Daoy (cell line): ENCODE results near the gene CTBP2. TPM values are rescaled to one million over a fixed set of nuclear protein-coding genes. Genes with fewer than 3 reads are reported as not detected.
A peak's percentile ranks its signal among the peaks of the same experiment; 100 is the strongest.
"Not testable (repeated sequence)": the region's sequence is repeated elsewhere in the genome, so short reads cannot be mapped to it uniquely, and the experiment has no call there.

Source experiments
- DNase-seq: peaks from one replicate; pipeline ENCODE4 v3.0.0-alpha.2; 2015; ENCODE audit warnings: low read depth
- total RNA-seq: library from RNA; depleted of rRNA; stranded (reverse); fragments of >200 nt; shearing (Covaris generic); gene quantifications from 2 replicates; pipeline ENCODE4 v1.2.3, GENCODE V29; 2014

CTBP2 gene
- total RNA-seq, 1 experiment from 2014 or later, result 48.0 TPM

DNA sequence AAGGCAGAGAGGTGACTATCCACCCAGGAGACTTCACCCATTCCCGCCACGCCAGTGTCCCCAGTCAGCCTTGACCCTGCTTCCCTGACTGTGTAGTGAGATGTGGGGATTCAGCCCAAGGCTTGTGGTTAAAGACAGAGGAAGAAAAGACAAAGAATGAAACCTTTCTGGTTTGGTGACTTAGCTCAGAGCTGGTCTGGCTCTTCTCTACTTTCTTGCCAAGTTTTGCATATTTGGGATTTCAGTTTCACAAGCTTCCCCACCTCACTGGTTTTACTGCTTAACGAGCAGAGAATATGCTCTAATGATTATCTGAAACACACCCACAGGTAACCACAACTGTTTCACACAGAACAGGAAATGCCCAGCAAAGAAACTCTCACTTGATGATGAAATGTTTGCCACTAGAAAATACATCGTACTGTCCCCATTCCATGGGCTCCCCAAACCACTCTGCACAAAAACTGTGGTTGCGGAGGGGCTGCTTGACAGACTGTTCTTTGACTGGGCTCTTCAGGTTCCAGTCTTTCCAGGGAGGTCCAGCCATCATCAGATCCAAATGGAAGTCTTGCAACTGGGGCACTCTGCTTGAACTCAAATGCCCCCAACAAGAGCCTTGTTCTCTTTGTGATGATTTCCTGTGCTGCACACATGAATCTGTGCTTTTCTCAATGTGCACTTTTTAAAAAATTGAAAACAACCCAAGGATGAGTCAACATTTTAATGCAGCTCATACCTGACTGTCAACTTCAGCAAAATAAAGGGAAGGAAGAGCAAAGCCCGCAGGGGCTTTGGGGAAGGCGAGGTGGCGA, 95.5 kb downstream of the CTBP2 start:
- DNase-seq, result peak; percentile 47

DNA sequence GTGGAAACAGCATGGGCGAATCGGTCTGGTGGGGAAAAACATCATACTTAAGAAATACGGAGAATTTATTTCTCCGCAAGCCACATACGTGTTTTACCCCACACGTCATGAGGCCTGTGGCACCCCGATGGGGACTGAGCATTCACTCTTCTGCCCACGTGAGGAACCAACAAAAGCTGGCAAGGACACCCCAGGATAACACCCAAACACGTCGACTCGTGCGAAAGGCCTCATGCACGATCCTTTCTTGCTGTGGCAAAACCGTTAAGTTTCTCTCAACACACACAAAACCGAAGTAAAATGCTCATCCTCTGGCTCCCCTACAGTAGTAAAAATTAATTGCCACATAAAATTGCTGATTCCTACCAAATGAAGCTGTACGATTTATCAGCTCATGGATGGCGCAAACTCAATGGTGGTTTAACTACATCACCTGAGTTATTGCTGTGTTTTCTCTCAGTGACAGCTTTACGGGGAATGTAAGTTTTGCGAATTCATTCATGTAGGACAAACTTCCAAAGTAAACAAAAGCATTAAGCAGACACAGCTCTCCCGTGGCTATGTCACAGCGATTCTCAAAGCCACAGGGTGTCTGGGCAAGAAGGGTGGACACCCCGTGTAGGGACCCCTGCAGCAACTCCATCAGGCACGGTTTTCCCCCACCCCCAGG, 97.0 kb downstream of the CTBP2 start:
- DNase-seq, result no peak

DNA sequence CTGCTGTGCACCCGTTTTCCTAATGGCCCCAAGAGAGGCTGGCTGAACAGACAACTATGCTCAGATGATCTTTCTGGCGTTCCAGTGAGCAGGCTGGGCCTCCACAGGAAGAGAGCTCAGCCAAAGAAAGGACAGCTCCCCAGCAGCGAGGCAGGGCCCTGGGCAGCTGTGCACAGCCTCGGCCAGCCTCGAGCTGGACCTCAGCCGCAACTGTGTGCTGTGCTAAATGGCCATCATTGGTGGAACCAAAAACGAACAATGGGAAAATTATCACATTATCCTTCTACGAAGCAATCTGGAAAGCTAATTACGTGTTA, 97.5 kb downstream of the CTBP2 start:
- no peak for DNase-seq

DNA sequence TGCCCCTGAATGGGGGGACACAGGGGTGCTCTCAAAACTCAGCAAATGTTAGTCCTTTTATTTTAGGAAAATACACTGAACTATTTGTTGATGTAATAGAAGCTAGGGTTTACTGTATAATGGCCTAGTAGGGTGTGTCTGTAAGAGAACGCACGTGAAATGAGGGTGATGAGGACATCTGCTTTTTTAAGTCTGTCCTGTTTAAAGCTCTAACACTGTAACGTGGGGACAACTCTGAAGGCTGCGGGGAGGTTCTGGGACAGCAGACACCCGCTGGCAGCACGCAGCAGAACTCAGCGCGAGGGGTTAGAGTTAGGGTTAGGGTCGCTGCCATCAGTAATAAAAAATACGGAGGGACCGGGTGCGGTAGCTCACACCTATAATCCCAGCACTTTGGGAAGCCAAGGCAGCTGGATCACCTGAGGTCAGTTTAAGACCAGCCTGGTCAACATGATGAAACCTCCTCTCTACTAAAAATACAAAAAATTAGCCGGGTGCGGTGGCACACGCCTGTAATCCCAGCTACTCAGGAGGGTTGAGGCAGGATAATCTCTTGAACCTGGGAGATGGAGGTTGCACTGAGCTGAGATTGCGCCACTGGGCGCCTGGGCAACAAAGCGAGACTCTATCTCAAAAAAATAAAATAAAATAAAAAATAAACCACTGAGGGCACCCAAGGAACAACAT, 98.0 kb downstream of the CTBP2 start:
- DNase-seq, result no peak

DNA sequence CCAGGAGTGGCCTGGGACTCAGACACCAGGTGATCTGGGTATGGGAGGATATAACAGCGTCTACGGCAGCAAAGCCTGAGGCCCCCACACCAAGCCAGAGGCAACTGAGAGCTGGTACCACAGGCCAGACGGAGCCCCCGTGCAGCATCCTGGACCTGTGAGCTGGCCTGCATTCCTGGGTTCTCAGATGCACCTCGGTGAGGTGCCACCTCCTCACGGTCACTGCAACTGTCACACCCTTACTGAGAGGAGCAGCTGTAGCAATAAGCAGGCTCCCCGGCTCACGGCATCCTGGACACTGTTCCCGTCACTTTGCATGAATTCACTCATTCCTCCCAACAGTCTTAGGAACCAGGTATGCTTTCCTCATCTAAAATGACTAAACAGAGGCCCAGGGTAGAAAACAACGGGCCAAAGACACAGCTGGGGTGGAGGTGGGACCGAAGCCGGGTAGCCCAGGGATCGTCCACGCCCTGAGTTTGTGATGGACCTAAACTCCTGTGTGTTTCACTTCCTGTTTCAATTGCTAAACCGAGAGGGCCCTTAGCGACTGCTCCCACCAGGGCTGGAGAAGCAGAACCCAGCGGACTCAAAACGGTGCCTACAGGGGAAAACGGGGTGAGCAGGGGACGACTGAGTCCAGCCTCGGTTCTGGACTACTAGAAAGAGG, 98.7 kb downstream of the CTBP2 start:
- DNase-seq, result no peak

DNA sequence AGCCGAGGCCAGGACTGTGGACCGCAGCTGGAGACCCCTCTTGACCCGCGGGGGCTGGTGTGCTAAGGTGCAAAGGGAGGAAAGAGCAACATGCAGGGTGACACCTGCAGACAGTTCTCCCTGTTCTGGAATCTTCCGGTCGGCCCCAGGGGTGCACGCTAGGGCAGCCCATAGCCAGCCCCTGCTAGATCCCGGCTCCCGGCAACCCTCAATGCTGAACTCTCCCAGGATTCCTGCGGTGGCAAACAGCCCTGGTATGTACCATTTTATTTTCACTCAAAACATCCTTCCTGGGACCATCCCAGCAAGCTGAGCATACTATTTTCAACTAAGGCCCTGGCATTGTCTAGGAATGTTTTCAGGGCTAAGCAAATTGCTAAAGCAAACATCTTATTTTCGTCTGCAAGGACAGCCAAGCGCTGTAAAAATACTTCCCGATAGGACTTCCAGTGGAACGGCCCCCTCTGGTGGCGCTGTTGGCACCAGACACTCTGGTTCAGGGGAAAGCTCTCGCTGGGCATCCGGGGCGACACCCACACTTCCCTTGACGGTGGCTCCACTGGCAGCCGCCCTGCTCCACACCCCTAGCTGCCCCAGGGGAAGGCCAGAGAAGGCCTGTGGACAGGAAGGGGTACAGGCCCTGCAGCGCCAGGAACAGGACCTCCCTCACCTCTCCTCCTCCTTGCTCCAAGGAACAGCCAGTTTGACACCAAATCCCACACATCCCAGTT, 99.4 kb downstream of the CTBP2 start:
- peak; percentile 51 for DNase-seq

DNA sequence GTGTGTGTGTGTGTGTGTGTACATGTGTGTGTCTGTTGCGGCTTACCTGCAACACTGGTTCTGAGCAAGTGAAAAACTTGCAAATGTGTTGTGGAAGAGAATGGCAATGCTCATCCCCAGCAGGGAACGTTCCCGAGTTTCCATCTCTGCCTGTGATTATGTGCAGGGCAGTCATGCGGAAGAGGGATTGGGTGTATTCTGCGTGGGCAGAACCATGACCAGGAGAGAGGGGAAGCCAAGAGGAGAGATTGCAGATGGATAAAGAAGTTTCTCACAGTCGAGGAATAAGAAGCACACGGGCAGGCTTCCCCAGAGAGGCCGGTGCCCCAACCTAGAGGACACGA, 99.9 kb downstream of the CTBP2 start:
- no peak for DNase-seq

DNA sequence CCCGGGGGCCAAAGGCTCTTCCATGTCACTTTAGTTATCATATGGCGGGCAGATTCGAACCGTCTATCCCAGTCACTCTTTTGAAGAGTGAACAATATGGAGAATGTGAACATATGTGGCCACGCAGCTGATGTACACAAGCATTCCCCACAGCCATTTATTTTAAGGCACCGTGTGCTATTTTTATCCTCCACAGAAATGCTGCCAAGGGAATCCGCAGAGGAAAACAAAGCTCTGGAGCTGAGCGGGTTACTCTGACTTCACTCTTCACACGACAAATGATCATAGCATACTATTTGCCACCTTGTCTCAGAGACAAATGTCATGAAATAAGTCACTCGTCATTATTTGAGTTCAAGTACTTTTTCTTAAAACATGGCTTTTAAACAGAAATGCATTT, 100.3 kb downstream of the CTBP2 start:
- no peak for DNase-seq

DNA sequence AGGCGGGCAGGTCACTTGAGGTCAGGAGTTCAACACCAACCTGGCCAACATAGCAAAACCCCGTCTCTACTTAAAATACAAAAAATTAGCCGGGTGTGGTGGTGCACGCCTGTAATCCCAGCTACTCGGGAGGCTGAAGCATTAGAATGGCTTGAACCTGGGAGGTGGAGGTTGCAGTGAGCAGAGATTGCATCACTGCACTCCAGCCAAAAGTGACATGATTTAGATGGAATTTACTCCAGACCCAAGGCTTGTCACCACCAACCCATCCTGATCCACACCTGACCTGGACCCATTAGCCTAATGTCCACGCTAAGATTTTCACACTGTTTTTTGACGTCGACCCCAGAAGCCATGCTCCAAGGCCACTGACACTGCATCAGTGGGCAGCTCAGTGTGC, 101.0 kb downstream of the CTBP2 start:
- not testable (repeated sequence) for DNase-seq

DNA sequence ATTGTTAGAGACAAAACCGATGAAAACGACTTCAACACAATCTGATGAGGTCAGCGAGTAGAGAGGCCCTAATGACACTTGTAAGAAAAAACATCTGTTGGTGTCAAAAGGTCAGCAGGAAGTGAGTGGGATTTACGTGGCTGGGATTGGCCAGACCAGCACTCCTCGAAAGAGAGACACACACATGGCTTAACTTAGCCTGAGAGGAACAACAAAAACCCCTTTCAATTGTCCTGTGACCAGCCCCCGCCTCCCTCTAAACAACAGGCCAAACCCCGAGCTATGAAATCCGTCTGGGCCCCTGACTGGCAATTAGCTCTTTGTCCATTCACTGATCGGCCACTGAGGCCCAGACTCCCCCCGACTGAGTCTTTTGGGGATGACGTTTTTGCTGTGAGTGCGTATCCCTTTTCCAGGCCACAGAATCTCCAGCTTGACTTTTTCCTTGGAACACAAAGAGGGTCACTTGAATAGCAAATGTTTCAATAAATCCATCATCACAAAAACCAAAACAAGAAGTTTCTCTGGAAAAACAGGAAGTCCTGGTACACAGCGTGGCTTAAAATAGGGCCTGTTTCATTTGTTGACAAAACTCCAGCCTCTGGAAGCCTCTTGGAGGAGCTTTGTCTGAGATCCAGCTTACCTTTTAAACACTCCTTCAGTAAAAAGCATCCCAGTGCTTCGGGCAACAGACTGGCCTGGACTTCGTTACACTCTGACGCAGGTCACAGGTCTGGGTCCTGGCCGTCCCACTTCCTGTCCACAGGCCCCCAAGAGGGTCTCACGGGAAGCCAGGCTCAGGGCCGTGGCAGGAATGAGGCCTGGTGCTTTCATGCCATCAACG, 103.0 kb downstream of the CTBP2 start:
- DNase-seq, result peak; percentile 57

DNA sequence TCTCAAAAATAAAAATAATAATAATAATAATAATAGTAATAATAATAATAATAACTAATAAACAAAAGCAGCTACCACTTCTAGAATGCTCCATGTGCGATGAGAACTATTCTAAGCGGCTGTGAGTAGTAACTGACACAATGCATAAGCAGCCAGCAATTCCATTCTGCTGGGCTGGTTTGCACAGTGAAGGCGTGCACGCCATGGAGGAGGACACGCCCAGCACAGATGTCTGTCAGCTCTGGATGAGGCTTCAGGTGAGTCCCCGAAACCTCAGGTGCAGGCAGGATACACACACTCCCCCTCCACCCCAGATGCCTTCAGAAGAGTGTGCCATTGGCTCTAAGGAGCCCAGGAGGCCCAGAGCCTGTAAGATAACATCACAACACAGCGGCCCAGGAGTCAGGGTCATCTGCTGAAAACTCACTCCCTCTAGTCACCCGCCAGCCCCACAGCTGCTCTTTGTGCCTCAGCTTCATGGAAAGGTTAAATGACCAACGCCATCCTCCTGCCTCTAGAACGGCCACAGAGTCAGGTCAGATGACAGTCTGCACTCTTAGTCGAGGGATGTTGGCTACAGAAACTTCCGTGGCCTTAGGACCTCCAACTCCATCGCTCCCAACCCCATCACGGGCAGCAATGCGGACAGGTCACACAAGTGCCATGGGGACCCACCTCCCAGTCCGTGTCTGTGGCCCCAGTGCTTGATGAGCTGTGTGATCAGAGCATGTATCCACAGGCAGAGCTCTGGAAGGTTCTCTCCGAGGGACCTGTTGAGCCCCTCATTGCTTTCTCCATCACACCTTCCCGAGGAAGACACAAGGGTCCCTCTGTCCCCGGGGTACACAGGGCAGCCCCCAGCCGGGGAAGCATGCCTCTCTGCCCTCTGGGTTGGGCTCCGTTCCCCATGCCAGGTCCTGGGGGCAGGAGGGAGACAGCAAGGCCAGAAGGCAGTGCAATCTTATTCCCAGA, 103.9 kb downstream of the CTBP2 start:
- DNase-seq, result no peak

DNA sequence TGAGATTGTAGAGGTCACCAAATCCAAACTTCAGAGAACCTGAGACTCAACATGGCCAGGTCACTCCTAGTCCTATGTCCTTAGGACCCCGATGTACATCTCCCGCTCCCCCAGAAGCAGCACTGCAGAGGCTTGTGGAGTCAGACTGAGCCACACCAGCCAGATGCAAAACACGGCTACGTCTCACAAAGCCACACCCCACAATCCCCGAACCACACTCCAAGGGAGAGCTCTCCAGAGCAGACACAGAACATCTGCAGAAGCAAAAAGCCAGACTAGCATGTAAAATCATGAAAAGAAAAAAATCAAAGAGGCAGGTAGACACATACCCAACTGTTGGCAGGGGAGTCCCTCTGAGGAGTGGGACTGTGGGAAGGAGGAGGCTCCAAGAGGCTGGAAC, 104.9 kb downstream of the CTBP2 start:
- DNase-seq, result no peak

DNA sequence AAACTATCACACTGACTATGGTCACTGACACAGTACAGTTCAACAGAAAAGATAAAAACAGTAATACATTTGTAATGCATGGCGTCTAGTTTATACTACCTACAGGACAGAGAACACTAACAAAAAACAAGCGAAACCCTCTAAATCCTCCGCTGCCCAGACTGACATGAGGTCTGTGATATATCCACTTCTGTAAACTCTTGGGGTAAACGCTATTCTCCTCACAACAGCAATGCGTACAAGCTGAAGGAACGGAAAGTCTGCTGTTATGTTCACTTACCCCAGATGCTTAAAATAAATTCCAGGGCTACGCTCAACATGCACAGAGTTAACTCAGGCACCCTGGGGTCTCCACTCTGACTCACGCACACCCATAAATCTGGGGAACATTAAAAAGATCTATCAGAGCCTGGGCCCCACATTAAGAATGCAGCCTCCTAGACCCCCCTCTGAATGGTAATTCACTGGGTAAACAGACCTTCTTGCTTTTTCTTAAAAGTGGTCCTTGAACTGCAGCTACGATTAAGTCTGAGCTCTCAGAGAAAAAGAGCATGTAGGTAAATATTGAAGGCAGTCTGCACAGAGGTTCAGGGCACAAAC, 105.6 kb downstream of the CTBP2 start:
- DNase-seq, result no peak

DNA sequence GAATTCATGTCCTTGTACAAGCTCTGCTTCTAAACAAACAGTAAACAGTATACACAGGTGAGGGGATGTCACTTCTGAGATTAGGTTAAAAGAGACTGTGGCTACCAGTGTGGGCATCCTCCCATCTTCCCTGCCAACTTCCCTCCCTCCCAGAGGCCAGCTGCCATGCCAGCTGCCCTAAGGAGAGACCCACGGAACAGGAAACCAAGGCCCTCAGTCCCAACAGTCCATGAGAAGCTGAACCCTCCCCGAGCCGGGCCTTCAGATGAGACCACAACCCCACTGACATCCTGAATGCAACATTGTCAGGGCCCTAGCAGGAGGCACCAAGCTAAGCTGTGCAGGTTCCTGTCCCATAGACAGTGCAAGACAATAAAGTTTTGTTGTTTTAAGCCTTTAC, 106.1 kb downstream of the CTBP2 start:
- no peak for DNase-seq

DNA sequence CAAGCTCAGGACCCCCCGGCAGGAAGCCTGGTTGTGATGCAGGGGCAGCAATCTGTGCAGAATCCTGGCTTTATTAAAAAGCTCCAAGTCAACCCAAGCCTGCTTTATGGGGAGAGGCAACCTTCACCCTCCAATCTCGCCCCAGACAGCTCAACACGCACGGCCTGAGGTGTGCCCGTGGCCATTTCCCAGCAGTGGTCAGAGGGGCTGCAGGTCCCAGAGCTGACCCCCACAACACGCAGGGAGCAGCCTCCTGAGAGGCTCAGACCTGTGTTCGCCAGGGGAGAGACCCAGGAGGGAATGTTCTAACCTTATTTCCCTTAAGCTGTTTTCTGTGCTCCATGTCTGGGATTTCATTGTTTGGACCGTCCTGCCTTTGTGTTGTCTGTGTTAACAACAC, 108.2 kb downstream of the CTBP2 start:
- DNase-seq, result no peak

DNA sequence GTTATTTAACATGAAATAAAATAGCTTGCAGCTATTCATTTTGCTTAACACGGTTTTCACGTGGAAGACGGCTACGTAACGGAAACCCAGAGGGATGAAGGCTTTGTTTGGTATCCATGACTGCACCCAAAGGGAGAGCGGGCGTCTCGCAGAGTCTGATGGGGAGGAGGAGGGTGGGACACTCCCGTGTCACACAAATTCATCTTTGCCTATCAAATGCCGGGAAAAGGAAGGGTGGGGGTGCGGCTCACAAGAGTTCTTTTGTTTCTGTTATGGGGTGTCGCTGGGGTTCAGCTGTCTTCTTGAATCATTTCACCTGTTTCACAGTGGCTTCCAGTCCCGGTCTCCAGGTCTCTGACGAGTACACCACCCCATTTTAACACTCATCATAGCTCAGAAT, 110.0 kb downstream of the CTBP2 start:
- no peak for DNase-seq

DNA sequence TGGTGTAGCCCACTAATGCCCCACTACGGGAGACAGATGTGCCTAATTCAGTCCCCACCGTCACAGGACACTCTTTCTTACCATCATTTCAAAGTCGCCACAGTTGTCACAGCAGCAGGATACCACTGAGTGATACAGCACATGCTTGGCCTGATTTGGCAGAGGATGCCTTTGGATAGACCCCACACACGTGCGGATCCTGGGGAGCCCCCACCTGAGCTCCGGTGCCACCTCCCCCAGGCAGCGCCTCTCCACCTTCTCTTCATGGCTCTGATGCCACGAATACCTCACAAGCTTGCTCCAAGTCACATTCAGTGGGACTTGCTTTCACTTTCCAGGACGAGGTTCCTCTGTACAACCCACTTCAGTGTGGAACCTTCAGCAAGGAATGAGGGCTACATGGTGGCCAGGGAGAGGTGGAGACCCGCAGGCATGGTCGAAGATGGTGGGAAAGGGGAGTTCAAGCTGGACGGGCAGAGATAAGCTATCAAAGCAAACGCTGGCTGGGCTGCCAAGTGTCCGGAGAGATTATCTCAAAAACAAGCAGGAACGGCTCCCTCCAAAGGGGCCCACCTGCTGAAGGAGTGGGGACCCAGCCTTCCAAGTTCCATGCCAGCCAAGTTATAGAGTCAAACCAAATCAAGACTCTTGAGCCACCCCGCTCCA, 111.0 kb downstream of the CTBP2 start:
- DNase-seq, result no peak

DNA sequence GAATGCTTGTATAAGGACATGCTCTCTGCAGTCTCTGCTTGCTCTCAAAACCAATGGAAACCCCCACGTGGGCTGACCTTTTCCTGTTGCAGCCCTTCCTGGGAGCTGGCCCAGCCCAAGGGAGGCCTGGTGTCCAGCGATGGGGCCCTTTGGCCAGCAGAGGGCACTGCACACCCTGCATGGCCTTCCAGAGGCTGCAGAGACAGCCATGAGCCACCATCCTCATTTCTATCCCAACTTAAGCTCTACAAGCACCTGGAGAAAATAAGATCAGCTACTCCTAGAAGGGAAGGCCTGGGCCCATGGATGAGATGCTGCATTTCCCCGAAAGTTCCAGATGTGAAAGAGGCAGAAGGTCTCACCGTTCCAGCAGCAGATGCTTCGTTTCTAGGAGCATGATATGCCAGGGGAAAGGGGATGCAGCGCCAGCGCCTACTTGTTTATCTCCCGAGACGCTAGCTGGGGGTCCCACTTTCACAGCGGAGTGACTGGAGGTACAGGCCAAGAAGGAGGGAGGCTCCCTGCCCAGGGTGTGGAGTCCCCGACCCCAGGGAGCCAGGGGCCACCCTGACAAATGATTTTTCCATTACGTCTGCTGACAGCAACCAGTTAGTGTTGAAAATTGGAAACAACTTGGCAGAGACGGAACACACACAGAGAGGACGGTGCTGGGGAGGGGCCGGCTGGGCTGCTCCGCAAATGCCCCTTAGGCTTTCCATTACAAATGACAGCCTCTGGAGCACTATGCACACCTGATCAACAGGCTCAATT, 112.1 kb downstream of the CTBP2 start:
- DNase-seq, result peak; percentile 81
